ENCODE results near the gene OR10A4.
"Not testable (repeated sequence)": the region's sequence is repeated elsewhere in the genome, so short reads cannot be mapped to it uniquely, and the experiment has no call there.

Gene OR10A4

GRCh38 chr11:6900327-6900999 lies 24.0 kb downstream of the OR10A4 start:
- DNase-seq = no peak

- not testable (repeated sequence) for DNase-seq
These were observed 28.4 kb downstream of the OR10A4 start for GRCh38 chr11:6904804-6905203.

GRCh38 chr11:6911378-6911777 lies 35.0 kb downstream of the OR10A4 start:
- no peak for DNase-seq

GRCh38 chr11:6911948-6912347 lies 35.5 kb downstream of the OR10A4 start:
- DNase-seq = no peak

- no peak for DNase-seq
These were observed 43.3 kb downstream of the OR10A4 start for GRCh38 chr11:6919698-6920097.

GRCh38 chr11:6920702-6921101 lies 44.3 kb downstream of the OR10A4 start, which contains the start of gene OR2D3:
Gene OR2D3 (plus strand): TSS chr11:6921002. CDS start chr11:6921002, 0 bp downstream.
- no peak for DNase-seq

- no peak for DNase-seq
These were observed 48.7 kb downstream of the OR10A4 start for GRCh38 chr11:6925007-6925577.

GRCh38 chr11:6925636-6926207 lies 49.3 kb downstream of the OR10A4 start:
- DNase-seq = no peak

- peak; percentile 28 to 39 for DNase-seq
These were observed 50.0 kb downstream of the OR10A4 start, which contains the start of gene ZNF215 for GRCh38 chr11:6926208-6927029. Gene ZNF215 (plus strand): TSS chr11:6926426. CDS start chr11:6932273, 5,847 bp downstream.

- no peak for DNase-seq
These were observed 50.7 kb downstream of the OR10A4 start for GRCh38 chr11:6927030-6927617.

Data from activated CD4-positive, alpha-beta T cell treated with anti-CD3 and anti-CD28 coated beads, Interleukin-2, amount 50 U/mL, for 48 hours (primary cell).